HL-60 (cell line): Measurements from ENCODE around the gene ZXDA.

ENCODE experiments used
- DNase-seq, 2 experiments: peaks; one replicate each; pipeline ENCODE4 v3.0.0-alpha.2; 2010 to 2020; ENCODE audit warnings: low read depth in 1 of 2, low spot score in 1 of 2
- H3K27ac ChIP-seq: fragments of 250-450 bp; sonication (Bioruptor Pico); replicated peaks from 2 replicates; pipeline ENCODE4 v1.5.1; 2020; ENCODE audit warnings: mild to moderate bottlenecking, moderate library complexity
- H3K27me3 ChIP-seq: fragments of 250-450 bp; sonication (Bioruptor Pico); 2 replicates; pipeline ENCODE4 v1.5.1; 2021; ENCODE audit warnings: mild to moderate bottlenecking, moderate library complexity; ENCODE audit not compliant: insufficient read depth, poor library complexity, severe bottlenecking
- H3K4me3 ChIP-seq: replicated peaks from 2 replicates; pipeline ENCODE4 v1.5.1; 2011; ENCODE audit warnings: mild to moderate bottlenecking, control low read depth, low read length; ENCODE audit not compliant: insufficient read depth
- CTCF ChIP-seq: IDR thresholded peaks from one replicate; pipeline ENCODE4 v1.5.1; 2011; ENCODE audit warnings: low read length, control low read depth, inconsistent platforms; ENCODE audit not compliant: insufficient read depth
- GABPA ChIP-seq: IDR thresholded peaks from 2 replicates; pipeline ENCODE4 v1.6.1; 2012; ENCODE audit warnings: low read depth
- POLR2AphosphoS5 ChIP-seq: IDR thresholded peaks from 2 replicates; pipeline ENCODE4 v1.6.1; 2012; ENCODE audit warnings: low read depth
- SPI1 ChIP-seq: IDR thresholded peaks from 2 replicates; pipeline ENCODE4 v1.6.1; 2012; ENCODE audit warnings: low read depth, mild to moderate bottlenecking, borderline replicate concordance
- TF ChIP-seq, protein P1 (sequence below): IDR thresholded peaks from 2 replicates; pipeline ENCODE4 v1.6.1; 2012; ENCODE audit warnings: low read depth; ENCODE audit not compliant: insufficient replicate concordance

Gene ZXDA

GRCh38 chrX:57906790-57907189 lies 3.5 kb downstream of the ZXDA start:
- no peak for DNase-seq
- H3K4me3 ChIP-seq: no peak overlapping the region

DNA sequence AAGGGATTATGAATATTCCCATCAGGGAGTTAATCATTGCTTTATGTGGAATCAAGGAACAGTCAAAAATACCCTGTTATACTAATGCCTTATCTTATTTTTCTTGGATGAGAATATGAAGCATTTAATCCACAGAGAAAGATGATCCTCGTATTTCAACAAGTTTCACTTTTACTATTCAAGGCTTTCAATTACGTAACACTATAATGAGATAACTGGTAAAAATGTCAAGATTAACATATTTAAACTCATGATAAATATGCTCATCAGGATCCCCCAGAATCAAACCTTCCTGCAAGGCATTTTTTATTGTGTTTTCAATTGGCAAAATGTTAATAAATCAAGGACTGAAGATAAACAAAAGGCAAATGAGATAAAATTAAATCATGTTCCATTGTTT lies 5.1 kb downstream of the ZXDA start:
- TF ChIP-seq SPI1 (no peak), POLR2AphosphoS5 (no peak), GABPA (no peak), CTCF (no peak)
- TF ChIP-seq, protein P1, sequence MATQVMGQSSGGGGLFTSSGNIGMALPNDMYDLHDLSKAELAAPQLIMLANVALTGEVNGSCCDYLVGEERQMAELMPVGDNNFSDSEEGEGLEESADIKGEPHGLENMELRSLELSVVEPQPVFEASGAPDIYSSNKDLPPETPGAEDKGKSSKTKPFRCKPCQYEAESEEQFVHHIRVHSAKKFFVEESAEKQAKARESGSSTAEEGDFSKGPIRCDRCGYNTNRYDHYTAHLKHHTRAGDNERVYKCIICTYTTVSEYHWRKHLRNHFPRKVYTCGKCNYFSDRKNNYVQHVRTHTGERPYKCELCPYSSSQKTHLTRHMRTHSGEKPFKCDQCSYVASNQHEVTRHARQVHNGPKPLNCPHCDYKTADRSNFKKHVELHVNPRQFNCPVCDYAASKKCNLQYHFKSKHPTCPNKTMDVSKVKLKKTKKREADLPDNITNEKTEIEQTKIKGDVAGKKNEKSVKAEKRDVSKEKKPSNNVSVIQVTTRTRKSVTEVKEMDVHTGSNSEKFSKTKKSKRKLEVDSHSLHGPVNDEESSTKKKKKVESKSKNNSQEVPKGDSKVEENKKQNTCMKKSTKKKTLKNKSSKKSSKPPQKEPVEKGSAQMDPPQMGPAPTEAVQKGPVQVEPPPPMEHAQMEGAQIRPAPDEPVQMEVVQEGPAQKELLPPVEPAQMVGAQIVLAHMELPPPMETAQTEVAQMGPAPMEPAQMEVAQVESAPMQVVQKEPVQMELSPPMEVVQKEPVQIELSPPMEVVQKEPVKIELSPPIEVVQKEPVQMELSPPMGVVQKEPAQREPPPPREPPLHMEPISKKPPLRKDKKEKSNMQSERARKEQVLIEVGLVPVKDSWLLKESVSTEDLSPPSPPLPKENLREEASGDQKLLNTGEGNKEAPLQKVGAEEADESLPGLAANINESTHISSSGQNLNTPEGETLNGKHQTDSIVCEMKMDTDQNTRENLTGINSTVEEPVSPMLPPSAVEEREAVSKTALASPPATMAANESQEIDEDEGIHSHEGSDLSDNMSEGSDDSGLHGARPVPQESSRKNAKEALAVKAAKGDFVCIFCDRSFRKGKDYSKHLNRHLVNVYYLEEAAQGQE: no peak
- no peak for DNase-seq
- H3K27me3 ChIP-seq: no peaks in the 10 kb centered on the region
- no peak overlapping the region for H3K4me3 ChIP-seq
- no peak overlapping the region for H3K27ac ChIP-seq

More at GRCh38 chrX:57906790-57907189, 3.5 kb downstream of the ZXDA start:
- H3K27ac ChIP-seq: no peak overlapping the region
- TF ChIP-seq POLR2AphosphoS5 (no peak), CTCF (no peak), GABPA (no peak), SPI1 (no peak)
- TF ChIP-seq, protein P1: no peak
- no peaks in the 10 kb centered on the region for H3K27me3 ChIP-seq

GRCh38 chrX:57904176-57904880 lies 5.9 kb downstream of the ZXDA start:
- Histone ChIP-seq H3K4me3 (no peak overlapping the region), H3K27ac (no peak overlapping the region), H3K27me3 (no peaks in the 10 kb centered on the region)
- DNase-seq: no peak
- TF ChIP-seq POLR2AphosphoS5 (no peak), GABPA (no peak), SPI1 (no peak), CTCF (no peak)
- TF ChIP-seq, protein P1: no peak
